NCI-H460 (cell line): Measurements from ENCODE around the gene C3orf62. TPM values are rescaled to one million over a fixed set of nuclear protein-coding genes. Genes with fewer than 3 reads are reported as not detected.
"Not testable (repeated sequence)": the region's sequence is repeated elsewhere in the genome, so short reads cannot be mapped to it uniquely, and the experiment has no call there.

ENCODE experiments used
- DNase-seq: peaks from one replicate; pipeline ENCODE4 v3.0.0-alpha.2; 2016; ENCODE audit warnings: low read depth; ENCODE audit errors: extremely low read depth
- total RNA-seq: library from RNA; depleted of rRNA; stranded (reverse); fragments of >200 nt; shearing (Covaris generic); gene quantifications from 2 replicates; pipeline ENCODE4 v1.2.3, GENCODE V29; 2014

The C3orf62 gene
- total RNA-seq, 1 experiment from 2014 or later = 0.57 TPM

- no peak for DNase-seq
These were observed 6.9 kb downstream of the C3orf62 start for GRCh38 chr3:49270156-49270500.

- no peak for DNase-seq
These were observed 7.4 kb downstream of the C3orf62 start for GRCh38 chr3:49269443-49270155.

GRCh38 chr3:49266410-49267095 is 10.5 kb downstream of the C3orf62 start:
- DNase-seq = no peak

- no peak for DNase-seq
These were observed 11.2 kb downstream of the C3orf62 start for GRCh38 chr3:49265661-49266386.

- DNase-seq = no peak
These were observed 13.7 kb downstream of the C3orf62 start for GRCh38 chr3:49263159-49263889.

- no peak for DNase-seq
These were observed 16.2 kb downstream of the C3orf62 start for GRCh38 chr3:49260806-49261324.

GRCh38 chr3:49257187-49257586 is 19.8 kb downstream of the C3orf62 start:
- no peak for DNase-seq

- DNase-seq = no peak
These were observed 21.1 kb downstream of the C3orf62 start for GRCh38 chr3:49255718-49256511.

GRCh38 chr3:49255112-49255511 is 21.9 kb downstream of the C3orf62 start:
- DNase-seq = no peak

- no peak for DNase-seq
These were observed 23.5 kb downstream of the C3orf62 start for GRCh38 chr3:49253512-49253911.

- DNase-seq = no peak
These were observed 28.2 kb downstream of the C3orf62 start for GRCh38 chr3:49248840-49249227.

GRCh38 chr3:49244581-49245205 is 32.3 kb downstream of the C3orf62 start:
- no peak for DNase-seq

GRCh38 chr3:49240091-49240490 is 36.9 kb downstream of the C3orf62 start:
- DNase-seq = not testable (repeated sequence)

- DNase-seq = no peak
These were observed 38.5 kb downstream of the C3orf62 start for GRCh38 chr3:49238274-49239127.

GRCh38 chr3:49237344-49237743 is 39.7 kb downstream of the C3orf62 start:
- no peak for DNase-seq

- DNase-seq = no peak
These were observed 40.8 kb downstream of the C3orf62 start for GRCh38 chr3:49236226-49236625.

- DNase-seq = not testable (repeated sequence)
These were observed 48.2 kb downstream of the C3orf62 start for GRCh38 chr3:49228817-49229216.

- DNase-seq = no peak
These were observed 55.0 kb downstream of the C3orf62 start for GRCh38 chr3:49222002-49222401.
